ENCODE data around the gene NEURL1B. TPM values are rescaled to one million over a fixed set of nuclear protein-coding genes. Genes with fewer than 3 reads are reported as not detected.
"Not testable (repeated sequence)": the region's sequence is repeated elsewhere in the genome, so short reads cannot be mapped to it uniquely, and the experiment has no call there.

The NEURL1B gene
- total RNA-seq, 2 experiments from 2014 or later, result 0.32 to 0.57 TPM

DNA sequence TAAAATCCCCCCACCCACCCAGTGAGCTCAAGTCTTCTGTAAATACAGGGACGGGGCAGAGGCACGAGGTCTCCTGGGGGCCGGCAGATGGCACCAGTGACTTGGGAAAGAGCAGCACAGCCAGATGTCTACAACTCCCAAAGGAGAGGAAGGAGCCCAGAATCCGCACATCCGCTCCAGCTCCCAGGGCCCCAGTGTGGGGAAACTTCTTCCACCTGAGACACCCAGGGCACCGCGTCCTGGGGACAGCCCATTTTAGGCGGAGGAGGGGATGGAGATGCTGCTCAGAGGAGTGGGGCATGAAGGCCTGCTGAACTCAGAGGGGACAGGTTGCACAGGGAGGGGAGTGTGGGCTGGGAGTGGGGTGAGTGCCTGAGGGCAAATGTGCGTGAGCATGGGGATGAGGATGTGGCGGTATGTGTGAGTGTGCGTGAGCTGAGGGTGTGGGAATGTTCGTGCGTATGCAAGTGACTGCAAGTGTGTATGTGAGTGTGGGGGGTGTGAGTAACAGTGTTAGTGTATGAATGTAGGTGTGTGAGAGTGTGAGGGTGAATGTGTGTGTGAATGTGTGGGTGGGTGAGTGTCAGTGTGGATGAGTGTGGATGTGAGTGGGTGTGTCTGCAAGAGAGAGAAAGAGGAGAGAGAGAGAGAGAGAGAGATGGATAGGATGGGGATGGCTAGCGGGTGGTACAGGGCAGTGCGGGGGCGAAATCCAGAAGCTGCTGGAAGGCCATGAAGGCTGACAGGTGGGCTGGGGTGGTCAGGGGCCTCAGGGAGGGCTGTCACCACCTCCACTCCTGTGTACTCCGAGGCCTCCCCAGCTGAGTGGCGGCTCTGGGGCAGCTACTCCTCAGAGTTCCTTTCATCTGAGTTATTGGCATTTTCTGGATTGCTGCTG is 66.5 kb downstream of the NEURL1B start:
- Histone ChIP-seq H3K4me1 (ENCODE audit: insufficient read depth, low read length, poor library complexity, severe bottlenecking) (no peaks in the 10 kb centered on the region), H4K20me1 (ENCODE audit: insufficient read depth, low read length) (no peaks in the 10 kb centered on the region), H2AFZ (ENCODE audit: low read length) (no peak overlapping the region), H3K27ac (ENCODE audit: low read depth, low read length, poor library complexity, severe bottlenecking) (no peak overlapping the region), H3K9me3 (ENCODE audit: low read length) (no peaks in the 10 kb centered on the region), H3K36me3 (ENCODE audit: insufficient read depth, low read length) (no peaks in the 10 kb centered on the region), H3K79me2 (ENCODE audit: insufficient read depth, low read depth, low read length) (no peaks in the 10 kb centered on the region), H3K9me2 (ENCODE audit: insufficient read depth, low read length) (no peaks in the 10 kb centered on the region), H3K4me2 (ENCODE audit: low read length) (no peak overlapping the region), H3K4me3 (ENCODE audit: low read depth, low read length, poor library complexity, severe bottlenecking) (no peak overlapping the region)
- ChIA-PET POLR2A (interaction anchor here (0.5 to 1.2 kb wide), 3 partner anchors 10 to 254 kb away, joined by 3 to 4 read pairs (median 3); partner anchors contain the start of gene RPL26L1), CTCF (ENCODE audit: unreplicated experiment) (interaction anchor here (0.6 to 1.0 kb wide), 3 partner anchors 9 to 287 kb away, joined by 3 to 7 read pairs (median 3); no protein-coding TSS in a partner anchor)
- peak; percentile 57 for DNase-seq (ENCODE audit: low spot score)
- TF ChIP-seq EZH2phosphoT487 (IDR thresholded peaks at IDR 0.05; ENCODE audit: borderline replicate concordance, low read depth, low read length) (no peak), CTCF (conservative IDR thresholded peaks at IDR 0.05; ENCODE audit: low read length) (peak; percentile 77)
- intact Hi-C loops (cut with micrococcal nuclease; ENCODE audit: unreplicated experiment), result no loop called here
- no TSS peak for BruUV-seq (replicated peaks)

DNA sequence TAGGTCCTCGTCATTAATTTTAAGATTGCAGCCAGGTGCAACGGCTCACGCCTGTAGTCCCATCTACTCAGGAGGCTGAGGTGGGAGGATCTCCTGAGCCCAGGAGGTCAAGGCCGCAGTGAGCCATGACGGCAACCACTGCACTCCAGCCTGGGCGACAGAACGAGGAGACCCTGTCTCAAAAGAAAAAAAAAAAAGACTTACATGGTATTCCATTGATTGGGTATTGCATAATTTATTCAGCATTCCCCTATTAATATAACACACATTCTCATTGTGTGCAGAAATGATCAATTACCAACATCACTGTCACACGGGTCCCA is 67.1 kb downstream of the NEURL1B start:
- DNase-seq (ENCODE audit: low spot score), result no peak
- Histone ChIP-seq H3K9me2 (ENCODE audit: insufficient read depth, low read length) (no peaks in the 10 kb centered on the region), H3K9me3 (ENCODE audit: low read length) (no peaks in the 10 kb centered on the region), H3K36me3 (ENCODE audit: insufficient read depth, low read length) (no peaks in the 10 kb centered on the region), H4K20me1 (ENCODE audit: insufficient read depth, low read length) (no peaks in the 10 kb centered on the region), H2AFZ (ENCODE audit: low read length) (no peak overlapping the region), H3K79me2 (ENCODE audit: insufficient read depth, low read depth, low read length) (no peaks in the 10 kb centered on the region), H3K4me1 (ENCODE audit: insufficient read depth, low read length, poor library complexity, severe bottlenecking) (no peaks in the 10 kb centered on the region), H3K27ac (ENCODE audit: low read depth, low read length, poor library complexity, severe bottlenecking) (no peak overlapping the region), H3K4me3 (ENCODE audit: low read depth, low read length, poor library complexity, severe bottlenecking) (no peak overlapping the region), H3K4me2 (ENCODE audit: low read length) (no peak overlapping the region)
- intact Hi-C loops (cut with micrococcal nuclease; ENCODE audit: unreplicated experiment), result no loop called here
- TF ChIP-seq EZH2phosphoT487 (IDR thresholded peaks at IDR 0.05; ENCODE audit: borderline replicate concordance, low read depth, low read length) (no peak), CTCF (conservative IDR thresholded peaks at IDR 0.05; ENCODE audit: low read length) (no peak)
- ChIA-PET CTCF (ENCODE audit: unreplicated experiment) (no interaction called here), POLR2A (no interaction called here)
- no TSS peak for BruUV-seq (replicated peaks)

GRCh38 chr5:172710676-172711075 is 69.6 kb downstream of the NEURL1B start:
- intact Hi-C loops (cut with micrococcal nuclease; ENCODE audit: unreplicated experiment), result loop anchor here (5.0 to 10.0 kb wide), 2 partner anchors 124 to 477 kb away; partner anchors contain the start of gene ERGIC1
- TF ChIP-seq CTCF (conservative IDR thresholded peaks at IDR 0.05; ENCODE audit: low read length) (no peak), EZH2phosphoT487 (IDR thresholded peaks at IDR 0.05; ENCODE audit: borderline replicate concordance, low read depth, low read length) (no peak)
- Histone ChIP-seq H2AFZ (ENCODE audit: low read length) (no peak overlapping the region), H3K4me1 (ENCODE audit: insufficient read depth, low read length, poor library complexity, severe bottlenecking) (no peaks in the 10 kb centered on the region), H3K27ac (ENCODE audit: low read depth, low read length, poor library complexity, severe bottlenecking) (no peak overlapping the region), H3K4me3 (ENCODE audit: low read depth, low read length, poor library complexity, severe bottlenecking) (no peak overlapping the region), H3K36me3 (ENCODE audit: insufficient read depth, low read length) (no peaks in the 10 kb centered on the region), H3K4me2 (ENCODE audit: low read length) (no peak overlapping the region), H3K79me2 (ENCODE audit: insufficient read depth, low read depth, low read length) (no peaks in the 10 kb centered on the region), H4K20me1 (ENCODE audit: insufficient read depth, low read length) (no peaks in the 10 kb centered on the region), H3K9me2 (ENCODE audit: insufficient read depth, low read length) (no peaks in the 10 kb centered on the region), H3K9me3 (ENCODE audit: low read length) (no peaks in the 10 kb centered on the region)
- ChIA-PET POLR2A (interaction anchor here (0.9 kb wide), 1 partner anchor 228 kb away, joined by 4 read pairs; no protein-coding TSS in a partner anchor), CTCF (ENCODE audit: unreplicated experiment) (no interaction called here)
- BruUV-seq (replicated peaks), result no TSS peak
- no peak for DNase-seq (ENCODE audit: low spot score)

DNA sequence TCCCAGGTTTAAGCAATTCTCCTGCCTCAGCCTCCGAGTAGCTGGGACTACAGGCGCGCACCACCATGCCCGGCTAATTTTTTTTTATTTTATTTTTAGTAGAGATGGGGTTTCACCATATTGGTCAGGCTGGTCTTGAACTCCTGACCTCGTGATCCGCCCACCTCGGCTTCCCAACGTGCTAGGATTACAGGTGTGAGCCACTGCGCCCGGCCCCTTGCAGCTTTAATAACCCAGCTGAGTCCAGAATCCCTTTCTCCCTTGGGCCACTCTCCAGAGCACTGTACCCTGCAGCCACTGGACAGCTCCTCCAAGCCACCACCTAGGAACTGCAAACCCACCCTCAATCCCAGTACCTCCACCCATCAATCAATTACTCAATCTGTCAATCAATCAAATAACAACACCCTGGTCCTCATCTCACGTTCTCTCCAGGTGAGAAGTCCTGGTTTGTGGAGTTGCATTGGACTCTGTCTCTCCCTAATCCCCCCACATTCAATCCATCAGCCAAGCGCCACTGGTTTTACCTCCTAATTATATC is 70.3 kb downstream of the NEURL1B start:
- H3K4me1 ChIP-seq (ENCODE audit: insufficient read depth, low read length, poor library complexity, severe bottlenecking); H3K79me2 ChIP-seq (ENCODE audit: insufficient read depth, low read depth, low read length); DNase-seq (ENCODE audit: low spot score); H2AFZ ChIP-seq (ENCODE audit: low read length); H3K9me3 ChIP-seq (ENCODE audit: low read length); POLR2A ChIA-PET; H4K20me1 ChIP-seq (ENCODE audit: insufficient read depth, low read length); H3K4me2 ChIP-seq (ENCODE audit: low read length); CTCF ChIA-PET (ENCODE audit: unreplicated experiment); BruUV-seq (replicated peaks); H3K9me2 ChIP-seq (ENCODE audit: insufficient read depth, low read length); H3K27ac ChIP-seq (ENCODE audit: low read depth, low read length, poor library complexity, severe bottlenecking); H3K36me3 ChIP-seq (ENCODE audit: insufficient read depth, low read length); H3K4me3 ChIP-seq (ENCODE audit: low read depth, low read length, poor library complexity, severe bottlenecking): not testable (repeated sequence)
- intact Hi-C loops (cut with micrococcal nuclease; ENCODE audit: unreplicated experiment), result loop anchor here (5.0 to 10.0 kb wide), 2 partner anchors 123 to 476 kb away; partner anchors contain the start of gene ERGIC1
